ENCODE data around the gene MSH6.

The MSH6 gene

GRCh38 chr2:47784352-47784851 lies 1.5 kb downstream of the MSH6 start:
- no peak for DNase-seq

GRCh38 chr2:47785986-47786385 lies 3.0 kb downstream of the MSH6 start:
- DNase-seq: no peak

GRCh38 chr2:47796090-47796697 lies 13.2 kb downstream of the MSH6 start:
- DNase-seq: no peak

GRCh38 chr2:47798631-47799030 lies 15.7 kb downstream of the MSH6 start:
- no peak for DNase-seq

- no peak for DNase-seq
Observed at GRCh38 chr2:47799031-47799609, 16.2 kb downstream of the MSH6 start.

GRCh38 chr2:47801118-47801517 lies 18.2 kb downstream of the MSH6 start:
- no peak for DNase-seq

- DNase-seq: no peak
Observed at GRCh38 chr2:47803363-47803762, 20.4 kb downstream of the MSH6 start.

GRCh38 chr2:47803770-47804169 lies 20.8 kb downstream of the MSH6 start:
- no peak for DNase-seq

- no peak for DNase-seq
Observed at GRCh38 chr2:47805850-47806249, 22.9 kb downstream of the MSH6 start.

GRCh38 chr2:47808614-47809013 lies 25.7 kb downstream of the MSH6 start:
- DNase-seq: no peak

- no peak for DNase-seq
Observed at GRCh38 chr2:47809903-47810302, 27.0 kb downstream of the MSH6 start.

GRCh38 chr2:47810850-47811249 lies 27.9 kb downstream of the MSH6 start:
- DNase-seq: no peak

GRCh38 chr2:47811668-47812067 lies 28.7 kb downstream of the MSH6 start:
- no peak for DNase-seq

GRCh38 chr2:47815764-47816163 lies 32.8 kb downstream of the MSH6 start:
- no peak for DNase-seq

- no peak for DNase-seq
Observed at GRCh38 chr2:47818777-47819176, 35.8 kb downstream of the MSH6 start.

- no peak for DNase-seq
Observed at GRCh38 chr2:47819834-47820233, 36.9 kb downstream of the MSH6 start.

- no peak for DNase-seq
Observed at GRCh38 chr2:47822518-47822917, 39.6 kb downstream of the MSH6 start.

- DNase-seq: no peak
Observed at GRCh38 chr2:47833516-47833968, 50.6 kb downstream of the MSH6 start.

GRCh38 chr2:47838249-47838648 lies 55.3 kb downstream of the MSH6 start:
- DNase-seq: no peak

- no peak for DNase-seq
Observed at GRCh38 chr2:47838686-47839085, 55.7 kb downstream of the MSH6 start.

- DNase-seq: no peak
Observed at GRCh38 chr2:47842846-47843245, 59.9 kb downstream of the MSH6 start.

- no peak for DNase-seq
Observed at GRCh38 chr2:47843407-47843806, 60.5 kb downstream of the MSH6 start.

- DNase-seq: no peak
Observed at GRCh38 chr2:47844162-47844561, 61.2 kb downstream of the MSH6 start.

GRCh38 chr2:47849368-47849767 lies 66.4 kb downstream of the MSH6 start:
- DNase-seq: no peak

- DNase-seq: no peak
Observed at GRCh38 chr2:47850198-47850597, 67.3 kb downstream of the MSH6 start.
